ENCODE results near the gene NKX2-4.
"Not testable (repeated sequence)": the region's sequence is repeated elsewhere in the genome, so short reads cannot be mapped to it uniquely, and the experiment has no call there.

Gene NKX2-4

GRCh38 chr20:21397341-21398108 lies at the start of gene NKX2-4:
TSS of gene NKX2-4 (minus strand) at chr20:21397526. CDS start at chr20:21397399, 127 bp downstream.
- ATAC-seq = no peak

DNA sequence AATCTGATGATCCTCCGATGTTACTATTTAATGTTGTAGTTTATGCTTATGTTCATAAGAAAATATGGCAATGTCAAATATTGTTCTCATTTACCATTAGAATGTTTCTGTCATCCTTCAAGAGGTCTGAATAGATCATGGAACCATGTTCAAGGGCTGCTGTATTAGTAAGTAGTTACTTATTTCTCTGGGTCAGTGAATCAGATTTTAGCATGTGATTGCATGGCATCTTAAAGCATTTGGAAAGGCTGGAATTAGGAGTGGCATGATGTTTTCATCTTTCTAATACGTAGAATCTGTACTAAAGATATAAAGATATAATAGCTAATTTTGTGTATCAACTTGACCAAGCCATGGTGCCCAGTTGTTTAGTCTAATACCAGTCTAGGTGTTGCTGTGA lies 40.5 kb upstream of the NKX2-4 start:
- no peak for ATAC-seq

DNA sequence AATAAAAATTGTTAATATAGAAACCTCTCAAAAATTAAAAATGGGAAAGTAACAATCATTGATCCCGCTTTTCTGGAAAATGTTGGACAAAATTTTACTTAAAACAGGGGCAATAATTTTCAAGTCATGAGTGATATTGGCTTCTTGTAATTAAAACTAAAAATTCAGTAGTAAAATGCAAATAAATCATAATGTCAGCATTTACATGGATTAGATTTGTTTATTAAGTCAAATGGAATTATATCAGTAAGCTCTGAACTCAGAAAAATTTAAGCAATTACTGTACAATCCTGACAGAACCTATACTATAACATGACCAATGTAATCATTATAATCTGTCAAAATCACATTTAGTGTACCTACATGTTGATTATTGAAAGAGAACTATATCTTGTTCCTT lies 39.9 kb upstream of the NKX2-4 start:
- no peak for ATAC-seq

DNA sequence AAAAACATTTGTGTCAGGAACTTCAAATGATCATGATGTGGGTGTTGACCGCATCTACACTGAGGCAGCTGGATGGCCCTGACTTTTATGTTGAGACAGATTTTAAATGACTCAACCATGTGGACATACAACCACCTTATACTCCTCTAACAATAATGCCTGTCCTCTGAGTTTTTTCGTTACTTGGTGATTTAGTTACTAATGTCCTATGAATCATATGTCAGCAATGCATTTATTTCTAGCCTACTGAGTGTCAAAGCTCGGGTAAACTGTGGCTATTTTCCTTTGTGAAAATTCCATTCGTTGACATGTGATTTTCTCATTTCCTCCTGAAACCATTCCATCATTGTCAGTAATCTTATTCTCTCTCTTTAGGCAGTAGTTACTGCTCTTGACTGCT lies 38.9 kb upstream of the NKX2-4 start:
- no peak for ATAC-seq

DNA sequence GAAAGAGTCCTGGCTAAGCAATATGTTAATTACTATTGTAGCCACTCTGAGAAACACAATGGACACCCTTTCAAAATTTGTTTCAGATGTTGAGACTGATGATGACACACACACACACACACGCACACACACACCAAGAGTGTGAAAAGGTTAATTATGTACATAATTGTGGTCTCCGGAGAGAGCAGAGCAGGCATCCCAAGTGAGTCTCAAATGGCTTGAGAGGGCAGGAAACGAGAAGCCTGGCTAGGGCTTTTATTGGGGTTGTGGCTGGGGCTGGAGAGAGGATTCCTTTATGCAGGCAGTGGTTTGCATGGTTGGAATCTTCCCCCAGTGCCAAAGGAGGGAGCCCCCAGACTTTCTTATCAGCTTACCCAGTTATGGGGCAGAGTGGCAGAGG lies 38.2 kb upstream of the NKX2-4 start:
- no peak for ATAC-seq

- ATAC-seq = no peak
Observed at GRCh38 chr20:21433329-21433890, 36.1 kb upstream of the NKX2-4 start.

GRCh38 chr20:21432911-21433310 lies 35.6 kb upstream of the NKX2-4 start:
- ATAC-seq = no peak

GRCh38 chr20:21430020-21430419 lies 32.7 kb upstream of the NKX2-4 start:
- no peak for ATAC-seq

GRCh38 chr20:21424846-21425245 lies 27.5 kb upstream of the NKX2-4 start:
- no peak for ATAC-seq

DNA sequence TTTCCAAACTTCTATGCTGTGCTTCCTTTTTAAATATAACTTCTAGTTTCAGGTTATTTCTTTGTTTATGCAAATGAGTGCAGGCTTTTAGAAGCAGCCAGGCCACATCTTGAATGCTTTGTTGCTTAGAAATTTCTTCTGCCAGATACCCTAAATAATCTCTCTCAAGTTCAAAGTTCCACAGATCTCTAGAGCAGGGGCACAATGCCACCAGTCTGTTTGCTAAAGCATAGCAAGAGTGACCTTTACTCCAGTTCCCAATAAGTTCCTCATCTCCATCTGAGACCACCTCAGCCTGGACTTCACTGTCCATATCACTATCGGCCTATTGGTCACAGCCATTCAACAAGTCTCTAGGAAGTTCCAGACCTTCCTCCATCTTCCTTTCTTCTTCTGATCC lies 26.4 kb upstream of the NKX2-4 start:
- not testable (repeated sequence) for ATAC-seq

GRCh38 chr20:21421601-21422236 lies 24.4 kb upstream of the NKX2-4 start:
- no peak for ATAC-seq

DNA sequence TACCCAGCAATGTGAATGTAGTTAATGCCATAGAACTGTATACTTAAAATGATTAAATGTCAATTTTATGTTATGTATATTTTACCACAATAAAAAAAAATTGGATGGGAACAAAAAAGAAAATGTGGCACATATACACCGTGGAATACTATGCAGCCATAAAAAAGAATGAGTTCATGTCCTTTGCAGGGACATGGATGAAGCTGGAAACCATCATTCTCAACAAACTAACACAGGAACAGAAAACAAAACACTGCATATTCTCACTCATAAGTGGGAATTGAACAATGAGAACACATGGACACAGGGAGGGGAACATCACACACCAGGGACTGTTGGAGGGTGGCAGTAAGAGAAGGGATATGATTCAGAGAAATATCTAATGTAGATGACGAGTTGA lies 21.8 kb upstream of the NKX2-4 start:
- not testable (repeated sequence) for ATAC-seq

GRCh38 chr20:21413996-21414395 lies 16.7 kb upstream of the NKX2-4 start:
- ATAC-seq = not testable (repeated sequence)

GRCh38 chr20:21411725-21412124 lies 14.4 kb upstream of the NKX2-4 start:
- ATAC-seq = no peak

GRCh38 chr20:21399005-21399475 lies 1.7 kb upstream of the NKX2-4 start:
- no peak for ATAC-seq

- no peak for ATAC-seq
Observed at GRCh38 chr20:21398109-21399004, 1.0 kb upstream of the NKX2-4 start.

- peak in 1 of 2 donors; percentile 38 for ATAC-seq
Observed at GRCh38 chr20:21396599-21397340, 556 bp downstream of the NKX2-4 start.

- peak; percentile 44 to 45 for ATAC-seq
Observed at GRCh38 chr20:21395666-21396598, 1.4 kb downstream of the NKX2-4 start.

- no peak for ATAC-seq
Observed at GRCh38 chr20:21395051-21395665, 2.2 kb downstream of the NKX2-4 start.

DNA sequence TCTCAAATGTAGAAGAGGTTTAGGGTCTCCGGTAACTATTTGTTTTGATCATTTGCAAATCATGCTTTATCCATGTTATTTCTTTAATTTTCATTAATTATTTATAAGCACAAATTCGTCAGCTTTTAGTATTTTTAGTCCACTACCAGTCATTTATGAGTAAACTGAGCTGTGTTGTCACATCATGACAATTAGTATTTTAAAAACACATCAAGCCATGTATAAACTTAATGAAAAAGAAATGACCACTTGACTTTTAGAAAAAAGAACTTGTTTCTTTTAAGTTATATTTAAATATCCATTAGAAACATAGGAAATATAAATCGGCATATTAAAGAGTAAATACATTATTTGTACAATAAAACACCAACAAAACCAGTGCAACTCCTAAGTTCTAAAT lies 2.8 kb downstream of the NKX2-4 start:
- no peak for ATAC-seq

All from activated CD4-positive, CD25-positive, alpha-beta regulatory T cell treated with anti-CD3 and anti-CD28 coated beads, Interleukin-2, amount 50 U/mL, for 24 hours (primary cell).